Measurements from ENCODE around the gene PGK2.
A peak's percentile ranks its signal among the peaks of the same experiment; 100 is the strongest.
"Not testable (repeated sequence)": the region's sequence is repeated elsewhere in the genome, so short reads cannot be mapped to it uniquely, and the experiment has no call there.

PGK2 gene

DNA sequence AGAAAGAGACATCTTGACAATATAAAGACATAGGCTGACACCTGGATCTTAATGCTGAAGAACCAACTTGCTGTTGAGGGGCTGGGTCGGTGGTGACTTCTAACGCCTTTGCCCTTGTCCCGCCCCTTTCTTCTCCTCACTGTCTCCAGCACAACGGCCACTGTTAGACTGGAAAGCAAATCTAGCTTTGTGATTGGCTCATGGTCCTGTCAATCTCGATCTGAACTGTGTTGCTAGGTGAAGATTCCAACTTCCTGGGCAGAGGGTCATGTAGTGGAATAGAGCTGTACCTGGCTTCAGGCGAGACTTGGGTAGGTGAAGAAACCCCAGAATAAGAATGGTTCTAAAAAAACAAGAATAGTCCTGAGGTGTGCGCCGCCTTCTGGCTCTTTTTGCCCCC is at the start of gene PGK2:
TSS of gene PGK2 (minus strand) at position 110 of the 400 bp plus-strand sequence. CDS start at position 12, 98 bp downstream.
- peak; percentile 0 for DNase-seq (ENCODE audit: low spot score)

GRCh38 chr6:49835140-49835539 is 48.1 kb upstream of the PGK2 start:
- DNase-seq (ENCODE audit: low spot score), result no peak

DNA sequence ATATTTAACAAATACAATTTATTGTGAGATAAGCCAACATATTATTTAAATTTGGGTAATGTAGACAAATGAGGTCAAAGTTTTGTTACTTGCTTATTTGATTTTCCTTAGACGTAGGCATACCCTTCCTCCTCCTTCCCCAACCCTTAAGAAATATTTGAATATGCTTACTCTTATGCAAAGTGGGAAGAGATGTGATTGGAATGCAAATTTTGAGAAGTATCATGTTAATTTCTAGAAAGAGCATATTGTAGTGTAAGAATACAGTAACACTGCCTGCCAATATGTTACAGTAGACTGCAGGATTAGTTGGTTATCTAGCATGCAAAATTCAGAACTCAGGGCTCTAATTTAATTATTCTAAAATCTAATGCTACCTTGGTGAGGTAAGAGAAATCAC is 46.3 kb upstream of the PGK2 start:
- no peak for DNase-seq (ENCODE audit: low spot score)

GRCh38 chr6:49826743-49827406 is 39.8 kb upstream of the PGK2 start:
- DNase-seq (ENCODE audit: low spot score), result no peak

DNA sequence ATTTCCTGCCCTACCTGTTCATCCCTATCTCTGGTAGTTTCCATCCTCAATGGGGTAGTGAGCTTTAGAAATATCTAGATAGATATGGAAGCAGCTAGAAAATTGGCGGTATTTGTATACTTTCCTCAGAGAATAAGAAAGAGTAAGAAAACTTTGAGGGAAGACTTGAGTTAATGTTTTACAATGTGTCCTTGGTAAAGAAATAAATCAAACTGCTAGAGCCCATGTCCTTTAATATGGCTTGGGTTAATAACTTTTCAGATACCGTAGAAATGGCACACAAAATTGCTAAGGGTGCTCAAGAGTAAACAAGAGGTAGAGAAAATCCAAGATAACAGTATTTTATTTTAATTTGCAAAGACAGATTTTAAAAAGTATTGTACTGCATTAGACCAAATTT is 28.1 kb upstream of the PGK2 start:
- no peak for DNase-seq (ENCODE audit: low spot score)

DNA sequence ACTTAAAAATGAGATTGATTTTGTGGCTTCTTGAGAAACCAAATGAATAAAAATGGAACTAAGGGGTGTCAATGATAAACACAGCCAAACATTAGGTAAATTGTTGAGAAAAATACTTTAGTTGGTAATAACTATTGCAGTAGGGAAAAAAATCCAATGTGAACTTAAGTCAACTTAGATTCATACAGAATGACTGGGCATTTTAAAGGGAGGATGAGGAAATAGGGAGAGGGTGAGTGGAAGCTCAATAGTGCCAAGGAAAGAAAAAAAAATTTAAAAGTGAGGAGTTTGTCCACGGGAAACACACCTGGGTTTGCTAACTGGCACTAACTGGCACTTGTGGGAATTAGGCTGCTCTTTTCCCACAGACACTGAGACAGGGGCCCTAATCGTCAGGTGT is 26.2 kb upstream of the PGK2 start:
- no peak for DNase-seq (ENCODE audit: low spot score)

DNA sequence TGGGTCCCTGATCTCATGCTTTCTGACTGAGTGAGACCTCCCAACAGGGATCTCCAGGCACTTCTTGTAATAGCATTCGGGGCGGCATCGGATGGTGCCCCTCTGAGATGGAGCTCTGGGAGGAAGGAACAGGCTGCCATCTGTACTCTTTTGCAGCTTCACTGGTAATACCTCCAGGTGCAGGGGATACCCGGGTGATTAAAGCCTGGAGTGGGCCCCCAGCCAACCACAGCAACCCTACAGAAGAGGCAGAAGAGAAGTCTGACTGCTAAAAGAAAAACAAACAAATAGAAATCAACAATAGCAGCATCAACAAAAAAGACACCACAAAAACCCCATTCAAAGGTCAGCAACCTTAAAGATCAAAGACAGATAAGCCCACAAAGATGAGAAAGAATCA is 19.1 kb upstream of the PGK2 start:
- DNase-seq (ENCODE audit: low spot score), result peak; percentile 4

GRCh38 chr6:49805246-49805645 is 18.2 kb upstream of the PGK2 start:
- DNase-seq (ENCODE audit: low spot score), result no peak

DNA sequence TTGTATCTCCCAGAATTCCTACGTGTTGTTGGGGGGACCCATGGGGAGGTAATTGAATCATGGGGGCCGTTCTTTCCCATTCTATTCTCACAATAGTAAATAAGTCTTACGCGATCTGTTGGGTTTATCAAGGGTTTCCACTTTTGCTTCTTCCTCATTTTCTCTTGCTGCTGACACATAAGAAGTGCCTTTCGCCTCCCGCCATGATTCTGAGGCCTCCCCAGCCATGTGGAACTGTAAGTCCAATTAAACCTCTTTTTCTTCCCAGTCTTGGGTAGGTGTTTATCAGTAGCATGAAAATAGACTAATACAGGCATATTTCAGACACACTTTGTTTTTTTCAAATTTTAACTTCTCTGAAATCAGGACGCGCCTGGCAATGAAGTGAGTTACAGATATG is 14.4 kb upstream of the PGK2 start:
- DNase-seq (ENCODE audit: low spot score), result no peak

GRCh38 chr6:49799090-49799489 is 12.0 kb upstream of the PGK2 start:
- no peak for DNase-seq (ENCODE audit: low spot score)

GRCh38 chr6:49796842-49797455 is 9.9 kb upstream of the PGK2 start:
- not testable (repeated sequence) for DNase-seq (ENCODE audit: low spot score)

DNA sequence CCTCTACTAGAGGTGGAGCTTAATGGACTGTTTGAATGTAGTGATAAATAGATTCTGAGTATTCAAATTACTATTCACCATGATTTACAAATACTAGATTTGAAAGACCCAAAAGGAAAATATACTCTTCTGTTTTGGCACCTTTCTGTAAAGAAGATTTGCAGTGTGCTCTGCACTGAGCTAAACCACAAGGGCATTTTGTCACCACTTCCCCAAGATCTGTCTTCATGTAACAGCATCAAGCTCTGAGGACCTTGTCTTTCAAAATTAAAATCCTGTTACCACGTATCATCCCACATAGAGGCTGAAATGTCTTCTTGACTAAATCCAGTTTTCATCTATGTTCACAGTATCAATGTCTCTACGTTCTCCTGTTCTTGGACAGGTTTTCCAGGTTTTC is 3.3 kb upstream of the PGK2 start:
- DNase-seq (ENCODE audit: low spot score), result no peak

GRCh38 chr6:49784272-49784671 is 2.8 kb downstream of the PGK2 start:
- DNase-seq (ENCODE audit: low spot score), result no peak

GRCh38 chr6:49782725-49783124 is 4.4 kb downstream of the PGK2 start:
- no peak for DNase-seq (ENCODE audit: low spot score)

- no peak for DNase-seq (ENCODE audit: low spot score)
Observed at GRCh38 chr6:49782293-49782692, 4.8 kb downstream of the PGK2 start.

- DNase-seq (ENCODE audit: low spot score), result no peak
Observed at GRCh38 chr6:49776444-49776843, 10.6 kb downstream of the PGK2 start.

DNA sequence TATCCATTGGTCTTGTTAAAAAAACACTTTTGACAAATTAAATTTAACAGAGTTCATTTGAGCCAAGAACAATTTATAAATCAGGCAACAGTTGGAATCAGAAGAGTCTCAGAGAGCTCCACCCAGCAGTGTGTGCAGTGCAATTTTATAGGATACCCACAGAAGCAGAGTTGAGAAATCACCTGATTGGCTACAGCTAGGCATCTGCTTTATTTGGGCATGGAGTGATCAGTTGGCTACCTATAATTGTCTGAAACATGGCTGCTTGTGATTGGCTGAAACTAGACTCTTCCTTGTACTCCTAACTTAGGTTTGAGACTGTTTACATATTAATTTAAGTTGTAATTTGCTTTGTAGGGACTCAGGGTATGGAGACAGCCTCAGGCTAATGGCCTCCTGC is 12.0 kb downstream of the PGK2 start:
- no peak for DNase-seq (ENCODE audit: low spot score)

DNA sequence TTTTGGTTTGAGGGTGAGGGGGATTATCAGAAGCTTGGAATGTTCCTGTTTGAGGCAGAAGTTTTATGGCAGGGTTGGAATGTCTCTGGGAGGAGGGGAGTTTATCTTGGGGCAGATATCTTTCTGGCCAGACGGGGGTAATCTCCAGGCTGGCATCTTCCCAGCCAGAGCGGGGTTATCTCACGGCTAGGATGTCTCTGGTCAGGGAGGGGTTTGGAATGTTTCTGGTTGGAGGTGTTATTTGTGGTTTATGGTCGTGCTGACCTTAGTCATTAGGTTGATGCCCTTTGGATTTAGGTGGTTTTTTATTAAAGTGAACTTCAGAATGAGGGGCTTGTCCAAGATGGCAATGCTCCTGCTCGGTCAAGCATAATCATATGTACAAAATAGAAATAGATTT is 14.8 kb downstream of the PGK2 start:
- DNase-seq (ENCODE audit: low spot score), result no peak

- no peak for DNase-seq (ENCODE audit: low spot score)
Observed at GRCh38 chr6:49766762-49767161, 20.3 kb downstream of the PGK2 start.

GRCh38 chr6:49764571-49765236 is 22.4 kb downstream of the PGK2 start:
- DNase-seq (ENCODE audit: low spot score), result no peak

DNA sequence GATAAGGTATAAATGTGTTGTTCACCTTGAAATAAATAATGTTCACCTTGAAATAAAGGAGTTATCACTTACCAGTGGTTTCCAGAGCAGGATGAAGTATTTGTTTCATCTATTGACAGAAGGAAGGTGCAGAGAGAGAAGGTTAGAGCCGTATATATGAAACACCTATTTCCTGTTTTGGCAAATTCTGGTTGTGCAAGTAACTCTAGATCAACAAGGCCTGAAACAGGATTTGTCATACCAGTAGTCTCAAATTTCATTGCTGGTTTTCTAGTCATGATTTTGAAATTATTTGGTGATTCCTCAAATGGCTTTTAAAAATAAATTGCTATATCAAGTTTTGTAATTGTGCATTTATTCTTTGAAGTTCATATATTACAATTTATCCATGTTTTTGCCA is 42.8 kb downstream of the PGK2 start, which contains the start of gene CRISP3:
TSS of gene CRISP3 (minus strand) at position 130 of the 400 bp plus-strand sequence. CDS start at position 109, 21 bp downstream.
- no peak for DNase-seq (ENCODE audit: low spot score)

DNA sequence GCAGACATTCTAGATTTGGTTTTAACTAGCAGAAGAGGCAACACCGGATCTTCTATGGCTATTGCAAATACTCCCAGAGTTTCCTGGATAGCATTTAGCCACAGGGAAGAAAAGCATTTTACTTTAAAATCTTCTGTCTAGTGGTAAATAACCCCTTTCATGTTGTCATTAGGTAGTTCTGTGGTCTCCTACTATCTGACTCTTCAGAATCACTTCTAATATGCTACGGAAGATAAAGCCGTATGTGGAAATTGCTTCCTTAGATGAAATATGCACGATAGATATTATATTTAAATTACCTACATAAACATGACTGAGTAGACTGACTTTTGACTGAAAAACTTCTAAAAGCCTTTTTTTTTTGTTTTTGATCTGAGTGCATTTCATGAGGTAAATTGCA is 43.7 kb downstream of the PGK2 start:
- DNase-seq (ENCODE audit: low spot score), result no peak

- DNase-seq (ENCODE audit: low spot score), result no peak
Observed at GRCh38 chr6:49739423-49739822, 47.7 kb downstream of the PGK2 start.

Measured in SW480 (cell line).